GM19099 (cell line): ENCODE results near the gene MRPL50.

ENCODE experiments used
- POLR2A ChIP-seq: IDR thresholded peaks from 3 replicates; pipeline ENCODE4 v1.6.1; 2011; ENCODE audit warnings: low read depth; ENCODE audit not compliant: insufficient read length; ENCODE audit errors: extremely low read depth

The MRPL50 gene

GRCh38 chr9:101369286-101369685 lies 29.1 kb downstream of the MRPL50 start:
- TF ChIP-seq POLR2A: no peak

DNA sequence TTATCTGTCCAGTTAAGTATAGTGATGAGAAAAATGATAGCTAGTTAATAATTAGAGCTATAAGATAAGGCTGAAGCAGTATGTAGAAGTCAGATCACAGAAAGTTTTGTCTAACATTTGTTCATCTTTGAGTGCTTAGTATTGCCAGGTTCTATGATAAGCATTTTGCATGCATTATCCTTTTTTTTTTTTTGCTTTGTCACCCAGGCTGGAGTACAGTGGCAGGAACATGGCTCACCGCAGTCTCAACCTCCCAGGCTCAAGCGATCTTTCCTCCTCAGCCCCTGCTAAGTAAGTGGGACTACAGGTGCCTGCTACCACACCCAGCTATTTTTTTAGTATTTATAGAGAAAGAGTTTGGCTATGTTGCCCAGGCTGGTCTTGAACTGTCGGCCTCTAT lies 31.1 kb downstream of the MRPL50 start:
- no peak for TF ChIP-seq POLR2A

- no peak for TF ChIP-seq POLR2A
Observed at GRCh38 chr9:101366038-101366756, 32.2 kb downstream of the MRPL50 start.

GRCh38 chr9:101365181-101365580 lies 33.2 kb downstream of the MRPL50 start:
- no peak for TF ChIP-seq POLR2A

GRCh38 chr9:101362450-101362849 lies 36.0 kb downstream of the MRPL50 start:
- no peak for TF ChIP-seq POLR2A

- no peak for TF ChIP-seq POLR2A
Observed at GRCh38 chr9:101360647-101361046, 37.8 kb downstream of the MRPL50 start.

GRCh38 chr9:101359679-101360078 lies 38.7 kb downstream of the MRPL50 start:
- no peak for TF ChIP-seq POLR2A

DNA sequence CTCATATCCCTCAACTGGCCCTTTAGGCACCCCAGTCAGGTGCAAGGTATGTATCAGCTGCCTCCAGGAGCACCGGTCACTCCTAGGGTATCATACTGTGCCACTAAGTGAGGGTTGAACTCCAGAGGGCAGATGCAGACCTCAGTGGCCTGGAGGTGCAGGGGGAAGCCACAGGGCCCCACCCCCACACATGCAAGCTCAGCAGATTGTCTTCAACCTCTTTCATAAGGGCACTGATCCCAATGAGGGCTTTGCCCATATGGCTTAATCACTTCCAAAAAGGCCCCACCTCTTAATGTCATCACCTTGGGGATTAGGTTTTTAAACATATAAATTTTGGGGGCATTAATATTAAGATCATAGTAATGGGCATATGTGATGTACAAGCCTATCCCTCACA lies 41.8 kb downstream of the MRPL50 start:
- TF ChIP-seq POLR2A: no peak

- no peak for TF ChIP-seq POLR2A
Observed at GRCh38 chr9:101354765-101355708, 43.4 kb downstream of the MRPL50 start.

DNA sequence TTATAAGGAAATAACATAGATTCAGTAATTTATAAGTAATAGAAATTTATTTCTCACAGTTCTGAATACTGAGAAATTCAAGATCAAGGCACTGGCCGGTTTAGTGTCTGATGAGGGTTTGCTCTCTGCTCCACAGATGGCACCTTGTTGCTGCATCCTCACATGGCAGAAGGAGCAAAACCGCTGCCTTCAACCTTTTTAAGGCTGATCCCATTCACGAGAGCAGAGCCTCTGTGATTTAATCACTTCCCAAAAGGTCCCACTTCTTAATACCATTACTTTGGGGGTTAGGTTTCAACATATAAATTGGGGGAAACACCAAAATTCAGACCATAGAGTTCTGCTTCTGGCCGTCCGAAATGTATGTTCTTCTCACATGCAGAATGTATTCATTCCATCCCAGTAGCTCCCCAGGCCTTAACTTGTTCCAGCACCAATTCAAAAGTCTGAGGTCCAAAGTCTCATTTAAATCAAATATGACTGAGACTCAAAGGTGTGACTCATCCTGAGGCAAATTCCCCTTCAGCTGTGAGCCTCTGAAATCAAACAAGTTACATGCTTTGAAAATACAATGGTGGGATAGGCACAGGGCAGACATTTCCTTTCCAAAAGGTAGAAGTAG lies 44.2 kb downstream of the MRPL50 start:
- TF ChIP-seq POLR2A: no peak

DNA sequence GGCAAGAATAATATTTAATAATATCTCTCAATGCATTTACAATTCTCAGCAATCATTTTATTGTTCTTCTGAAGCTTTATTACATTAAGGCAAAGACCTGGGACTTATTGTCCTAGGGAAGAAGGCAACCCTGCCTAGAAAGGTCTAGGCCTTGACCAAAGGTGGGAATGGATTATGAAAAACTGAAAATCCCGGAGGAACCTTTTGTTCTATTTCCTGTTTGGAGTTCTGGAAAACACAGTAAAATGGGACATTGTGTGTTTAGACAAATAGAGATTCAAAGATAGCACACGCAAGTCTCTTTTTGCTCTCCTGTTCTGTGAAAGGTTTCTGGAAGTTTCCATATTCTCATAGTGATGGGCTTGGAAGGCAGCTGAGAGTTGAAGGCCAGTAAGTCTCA lies 44.7 kb downstream of the MRPL50 start:
- TF ChIP-seq POLR2A: no peak

DNA sequence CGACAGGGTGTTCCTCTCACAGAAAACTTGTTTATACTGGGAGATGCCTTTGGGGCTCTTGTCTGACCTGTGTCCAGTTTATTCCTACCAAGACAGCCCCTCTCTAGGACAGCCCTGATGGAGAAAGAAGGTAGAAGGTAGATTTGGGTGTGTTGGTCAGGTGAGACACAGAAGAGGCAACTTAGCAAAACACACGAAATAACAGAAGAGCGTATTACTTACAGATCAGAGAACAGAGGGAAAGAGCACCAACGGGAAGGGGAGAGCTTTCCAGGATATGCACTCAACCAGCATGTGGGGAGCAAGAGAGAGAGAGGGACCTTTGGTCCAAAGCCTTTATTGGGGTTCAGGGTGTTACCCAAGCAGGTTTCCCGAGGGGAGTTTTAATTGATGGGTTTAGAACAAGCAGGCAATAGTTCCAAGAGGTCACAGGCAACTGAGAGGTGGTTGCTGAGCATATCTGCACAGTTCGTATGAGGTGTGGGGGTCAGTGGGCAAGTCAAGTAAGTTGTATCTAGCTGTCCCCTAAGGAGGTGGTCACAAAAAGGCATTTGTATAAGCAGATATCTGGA lies 45.4 kb downstream of the MRPL50 start:
- TF ChIP-seq POLR2A: no peak

DNA sequence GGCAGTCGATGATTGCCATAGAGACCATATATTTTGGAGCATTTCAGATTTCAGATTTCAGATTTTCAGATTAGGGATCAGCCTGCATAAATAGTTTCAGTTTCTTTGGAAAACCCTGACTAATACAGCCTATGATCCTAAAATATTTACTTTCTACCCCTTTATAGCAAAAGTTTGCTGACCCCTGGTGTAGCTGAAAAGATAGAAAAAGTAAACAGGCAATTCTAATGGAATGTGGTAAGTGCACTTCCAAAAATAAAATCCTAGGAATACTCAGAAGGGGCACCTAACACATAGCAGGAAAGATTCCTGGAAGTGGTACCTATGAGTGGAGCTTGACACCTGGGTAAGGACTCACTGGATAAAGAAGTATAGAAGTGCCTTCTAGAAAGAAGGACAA lies 48.1 kb downstream of the MRPL50 start:
- TF ChIP-seq POLR2A: no peak

GRCh38 chr9:101342595-101342994 lies 55.8 kb downstream of the MRPL50 start:
- TF ChIP-seq POLR2A: no peak

- no peak for TF ChIP-seq POLR2A
Observed at GRCh38 chr9:101341958-101342357, 56.5 kb downstream of the MRPL50 start.
